Astrocyte (in vitro differentiated cells and primary cell): ENCODE data around the gene CSF2.

Experiments
- EZH2 ChIP-seq: IDR thresholded peaks from 2 replicates; pipeline ENCODE4 v1.6.1; 2012; ENCODE audit warnings: mild to moderate bottlenecking, low read length, inconsistent platforms; ENCODE audit not compliant: insufficient read depth
- TF ChIP-seq, protein P1 (sequence below): IDR thresholded peaks from 2 replicates; pipeline ENCODE4 v1.5.1; 2011; ENCODE audit warnings: low read depth, mild to moderate bottlenecking, inconsistent platforms, low read length, moderate library complexity; ENCODE audit not compliant: insufficient read depth

GRCh38 chr5:132050136-132050535, 23.5 kb upstream of the CSF2 start:
- TF ChIP-seq, protein P1, sequence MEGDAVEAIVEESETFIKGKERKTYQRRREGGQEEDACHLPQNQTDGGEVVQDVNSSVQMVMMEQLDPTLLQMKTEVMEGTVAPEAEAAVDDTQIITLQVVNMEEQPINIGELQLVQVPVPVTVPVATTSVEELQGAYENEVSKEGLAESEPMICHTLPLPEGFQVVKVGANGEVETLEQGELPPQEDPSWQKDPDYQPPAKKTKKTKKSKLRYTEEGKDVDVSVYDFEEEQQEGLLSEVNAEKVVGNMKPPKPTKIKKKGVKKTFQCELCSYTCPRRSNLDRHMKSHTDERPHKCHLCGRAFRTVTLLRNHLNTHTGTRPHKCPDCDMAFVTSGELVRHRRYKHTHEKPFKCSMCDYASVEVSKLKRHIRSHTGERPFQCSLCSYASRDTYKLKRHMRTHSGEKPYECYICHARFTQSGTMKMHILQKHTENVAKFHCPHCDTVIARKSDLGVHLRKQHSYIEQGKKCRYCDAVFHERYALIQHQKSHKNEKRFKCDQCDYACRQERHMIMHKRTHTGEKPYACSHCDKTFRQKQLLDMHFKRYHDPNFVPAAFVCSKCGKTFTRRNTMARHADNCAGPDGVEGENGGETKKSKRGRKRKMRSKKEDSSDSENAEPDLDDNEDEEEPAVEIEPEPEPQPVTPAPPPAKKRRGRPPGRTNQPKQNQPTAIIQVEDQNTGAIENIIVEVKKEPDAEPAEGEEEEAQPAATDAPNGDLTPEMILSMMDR = no peak
- no peak for TF ChIP-seq EZH2
